ENCODE measurements around the gene KATNA1. TPM values are rescaled to one million over a fixed set of nuclear protein-coding genes. Genes with fewer than 3 reads are reported as not detected.

The KATNA1 gene
- total and polyA plus RNA-seq, 2 donors (not counting 3 experiments of a cell fraction or from before 2014, with no cell fraction given), result 9.9 to 15.9 TPM

DNA sequence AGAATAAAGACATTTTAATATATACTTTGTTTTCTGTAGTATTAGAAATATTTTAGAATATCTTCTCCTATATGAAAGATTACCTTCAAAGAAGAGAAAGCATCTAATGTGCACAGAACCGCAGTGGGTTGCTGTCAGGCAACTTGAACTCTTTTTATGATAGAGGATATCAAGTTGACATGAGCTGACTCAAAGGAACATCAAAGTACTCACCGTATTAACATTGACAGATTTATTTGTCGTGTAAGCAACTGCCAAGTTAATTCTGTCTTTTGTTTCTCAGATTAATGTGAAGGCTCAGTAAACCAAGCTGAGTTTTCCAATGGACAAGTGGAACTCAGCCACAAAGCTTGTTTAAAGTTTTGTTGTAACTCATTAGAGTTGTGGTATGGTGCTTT, 84.6 kb downstream of the KATNA1 start:
- Histone ChIP-seq H3K27me3 (ENCODE audit: control insufficient read depth in 2 of 2, insufficient read depth in 2 of 2, low read length in 2 of 2) (peaks cover 3 to 6% of the 10 kb centered on the region in 2 experiments), H3K36me3 (ENCODE audit: control insufficient read depth in 2 of 2, extremely low read depth in 1 of 2, insufficient read depth in 2 of 2, low read length in 2 of 2) (no peaks in the 10 kb centered on the region), H3K4me3 (replicated peaks in 1 of 3; ENCODE audit: insufficient read depth in 1 of 3, low read depth in 1 of 3, low read length in 3 of 3) (no peak overlapping the region), H3K4me1 (ENCODE audit: control insufficient read depth, extremely low read depth, insufficient read depth, low read length) (peaks cover 16% of the 10 kb centered on the region), H2AFZ (ENCODE audit: low read depth, low read length) (no peak overlapping the region), H4K20me1 (replicated peaks; ENCODE audit: control insufficient read depth, extremely low read depth, insufficient read depth, low read length) (no peaks in the 10 kb centered on the region), H3K79me2 (ENCODE audit: control insufficient read depth, insufficient read depth, low read length) (peaks cover 10% of the 10 kb centered on the region), H3K9ac (replicated peaks; ENCODE audit: extremely low read depth, insufficient read depth, low read length) (no peak overlapping the region), H3K9me3 (replicated peaks; ENCODE audit: control insufficient read depth, insufficient read depth, low read length) (no peaks in the 10 kb centered on the region), H3K4me2 (ENCODE audit: insufficient read depth, low read length) (peak overlapping the region; percentile 57), H3K9me1 (replicated peaks; ENCODE audit: control insufficient read depth, extremely low read depth, insufficient read depth, low read length) (no peaks in the 10 kb centered on the region), H3K27ac (ENCODE audit: insufficient read depth, low read depth, low read length) (no peak overlapping the region)
- ChIA-PET CTCF (interaction anchor here (1.0 to 5.8 kb wide), 2 partner anchors 12 to 17 kb away, joined by 4 to 35 read pairs; partner anchors contain the start of gene PPIL4), POLR2A (no interaction called here)
- BruUV-seq (replicated peaks), result no TSS peak
- intact Hi-C loops (cut with micrococcal nuclease) (no loop called here), dilution Hi-C loops (cut with MboI; ENCODE audit: extremely low pct_ligation_motif_present, low sequenced_read_pairs) (no loop called here)
- TF ChIP-seq POLR2A (IDR thresholded peaks at IDR 0.05; ENCODE audit: low read depth, low read length) (no peak), GATA2 (IDR thresholded peaks at IDR 0.05; ENCODE audit: insufficient read depth, insufficient read length, low read depth, low read length) (no peak), FOS (IDR thresholded peaks at IDR 0.05; ENCODE audit: borderline replicate concordance, insufficient read depth, low read length) (no peak), EZH2 (IDR thresholded peaks at IDR 0.05; ENCODE audit: borderline replicate concordance, low read depth, low read length, severe bottlenecking) (no peak), POLR2AphosphoS5 (IDR thresholded peaks at IDR 0.05; ENCODE audit: insufficient read depth, low read depth, low read length) (no peak)
- TF ChIP-seq, protein P1, sequence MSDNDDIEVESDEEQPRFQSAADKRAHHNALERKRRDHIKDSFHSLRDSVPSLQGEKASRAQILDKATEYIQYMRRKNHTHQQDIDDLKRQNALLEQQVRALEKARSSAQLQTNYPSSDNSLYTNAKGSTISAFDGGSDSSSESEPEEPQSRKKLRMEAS (IDR thresholded peaks at IDR 0.05; ENCODE audit: insufficient read depth, insufficient read length), result no peak
- TF ChIP-seq, protein P2, sequence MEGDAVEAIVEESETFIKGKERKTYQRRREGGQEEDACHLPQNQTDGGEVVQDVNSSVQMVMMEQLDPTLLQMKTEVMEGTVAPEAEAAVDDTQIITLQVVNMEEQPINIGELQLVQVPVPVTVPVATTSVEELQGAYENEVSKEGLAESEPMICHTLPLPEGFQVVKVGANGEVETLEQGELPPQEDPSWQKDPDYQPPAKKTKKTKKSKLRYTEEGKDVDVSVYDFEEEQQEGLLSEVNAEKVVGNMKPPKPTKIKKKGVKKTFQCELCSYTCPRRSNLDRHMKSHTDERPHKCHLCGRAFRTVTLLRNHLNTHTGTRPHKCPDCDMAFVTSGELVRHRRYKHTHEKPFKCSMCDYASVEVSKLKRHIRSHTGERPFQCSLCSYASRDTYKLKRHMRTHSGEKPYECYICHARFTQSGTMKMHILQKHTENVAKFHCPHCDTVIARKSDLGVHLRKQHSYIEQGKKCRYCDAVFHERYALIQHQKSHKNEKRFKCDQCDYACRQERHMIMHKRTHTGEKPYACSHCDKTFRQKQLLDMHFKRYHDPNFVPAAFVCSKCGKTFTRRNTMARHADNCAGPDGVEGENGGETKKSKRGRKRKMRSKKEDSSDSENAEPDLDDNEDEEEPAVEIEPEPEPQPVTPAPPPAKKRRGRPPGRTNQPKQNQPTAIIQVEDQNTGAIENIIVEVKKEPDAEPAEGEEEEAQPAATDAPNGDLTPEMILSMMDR (IDR thresholded peaks at IDR 0.05; ENCODE audit: extremely low read depth in 1 of 2, insufficient read depth in 1 of 2, low read depth in 1 of 2, low read length in 2 of 2), result no peak
- FAIRE-seq (no peak), DNase-seq (ENCODE audit: low read depth, low spot score) (no peak)

Data from endothelial cell of umbilical vein (primary cell).